SK-N-MC (cell line): ENCODE measurements around the gene ANHX.

Experiments
- EZH2 ChIP-seq: fragments of 200-600 bp; sonication (generic); IDR thresholded peaks from one replicate; pipeline ENCODE4 v1.6.1; 2017; ENCODE audit warnings: antibody characterized with exemption
- FOXP2 ChIP-seq: optimal IDR thresholded peaks from 2 replicates; pipeline ENCODE3; 2011; ENCODE audit warnings: mild to moderate bottlenecking, moderate library complexity; ENCODE audit not compliant: insufficient read depth; ENCODE audit errors: extremely low read length, control extremely low read depth
- POLR2AphosphoS5 ChIP-seq: IDR thresholded peaks from 2 replicates; pipeline ENCODE4 v1.6.1; 2012; ENCODE audit warnings: mild to moderate bottlenecking, low read depth, low read length, borderline replicate concordance

DNA sequence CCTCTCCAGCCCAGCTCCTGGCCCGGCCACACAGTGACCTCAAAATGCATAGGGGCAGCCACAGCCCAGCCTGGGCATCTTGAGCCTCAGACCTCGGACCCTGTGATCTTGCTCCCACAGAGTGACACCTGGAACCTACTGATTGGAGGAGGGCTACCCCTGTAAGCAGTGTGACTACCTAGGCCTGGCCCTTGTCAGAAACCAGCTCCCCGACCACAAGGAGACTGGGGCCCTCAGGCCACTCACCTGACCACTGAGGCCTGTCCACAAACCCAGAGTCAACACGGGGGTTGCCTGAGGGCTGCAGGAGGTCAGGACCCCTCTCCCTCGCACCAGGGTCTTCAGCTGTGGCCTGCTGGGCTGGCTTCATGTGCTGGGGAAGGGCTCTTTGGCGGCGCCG is 9.0 kb downstream of the ANHX start:
- TF ChIP-seq EZH2: no peak
- no peak for TF ChIP-seq POLR2AphosphoS5
- TF ChIP-seq FOXP2: no peak
